Inflammatory macrophage treated with lipopolysaccharide for 4 hours (primary cell): Measurements from ENCODE around the gene ILDR2.

Experiments used
- DNase-seq: peaks from one replicate; pipeline ENCODE4 v3.0.0-alpha.2; 2020

Gene ILDR2

DNA sequence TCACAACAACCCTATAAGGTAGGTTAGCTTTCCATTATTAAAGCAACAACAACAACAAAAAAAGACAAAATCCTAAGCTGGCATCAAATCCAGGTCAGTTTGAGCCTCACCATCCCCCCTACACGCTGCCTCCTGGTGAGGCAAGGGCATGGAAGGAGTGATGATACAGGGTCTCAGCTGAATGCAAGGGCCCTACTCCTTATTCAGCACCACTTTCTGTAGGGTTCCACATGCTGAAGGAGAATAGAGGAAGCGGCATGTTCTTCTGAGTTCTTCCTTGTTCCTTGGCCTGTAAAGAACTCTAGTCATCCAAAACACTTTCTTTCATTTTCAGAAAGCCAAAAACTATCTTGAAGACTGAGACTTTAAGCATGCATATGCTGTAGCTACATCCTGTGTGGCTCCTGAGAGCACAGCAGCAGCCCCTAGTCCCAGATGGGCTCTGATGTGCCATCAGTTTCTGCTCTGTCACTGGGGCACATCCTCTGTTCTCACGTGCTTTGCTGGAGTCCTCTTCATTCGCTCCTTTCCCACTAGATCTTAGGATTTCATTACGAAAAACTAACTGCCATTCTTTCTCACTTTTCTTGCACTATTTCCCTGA lies 6.2 kb downstream of the ILDR2 start:
- DNase-seq = peak; percentile 7

DNA sequence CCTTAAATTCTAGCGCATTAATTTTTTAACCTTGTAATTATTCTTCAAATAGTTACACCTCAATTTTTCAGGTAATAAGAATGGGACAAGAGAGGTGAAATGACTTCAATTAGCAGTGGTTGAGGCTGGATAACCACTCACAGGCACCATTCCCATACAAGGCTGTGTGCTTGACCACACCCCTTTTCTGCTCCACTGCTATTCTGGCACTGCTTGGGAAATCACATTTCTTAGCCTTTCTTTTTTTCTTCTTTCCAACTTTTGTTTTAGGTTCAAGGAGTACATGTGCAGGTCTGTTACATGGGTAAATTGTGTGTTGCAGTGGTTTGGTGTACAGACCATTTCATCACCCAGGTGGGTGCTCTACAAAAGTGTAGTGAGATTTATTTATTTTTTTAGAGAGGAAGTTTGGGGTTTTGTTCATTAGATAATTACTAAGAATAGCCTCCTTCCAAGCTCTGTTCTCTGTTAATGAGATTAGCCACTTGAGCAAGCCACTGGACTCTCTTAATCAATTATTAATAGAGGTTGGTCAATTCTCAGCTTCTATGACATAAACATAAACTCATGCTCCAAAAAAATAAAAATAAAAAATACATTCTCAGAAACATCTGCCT lies 14.4 kb downstream of the ILDR2 start:
- no peak for DNase-seq

DNA sequence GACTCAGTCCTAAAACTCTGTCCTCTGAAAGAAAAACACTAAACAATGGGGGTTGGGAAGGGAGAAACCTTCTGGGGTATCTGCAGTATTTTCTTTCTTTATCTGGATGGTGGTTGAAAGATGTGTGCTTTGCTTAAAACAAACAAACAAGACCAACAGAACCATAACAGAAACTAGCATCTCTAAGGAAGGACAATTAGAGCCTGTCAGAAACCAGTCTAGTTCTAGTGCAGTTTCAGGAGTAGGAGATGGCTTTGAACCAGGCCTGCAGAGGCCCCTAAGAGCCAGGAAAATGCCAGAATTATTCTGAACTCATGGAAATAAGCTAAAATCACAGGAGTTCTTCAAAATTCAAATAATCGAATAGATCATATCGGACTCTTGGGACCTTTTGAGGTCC lies 18.5 kb downstream of the ILDR2 start:
- no peak for DNase-seq

DNA sequence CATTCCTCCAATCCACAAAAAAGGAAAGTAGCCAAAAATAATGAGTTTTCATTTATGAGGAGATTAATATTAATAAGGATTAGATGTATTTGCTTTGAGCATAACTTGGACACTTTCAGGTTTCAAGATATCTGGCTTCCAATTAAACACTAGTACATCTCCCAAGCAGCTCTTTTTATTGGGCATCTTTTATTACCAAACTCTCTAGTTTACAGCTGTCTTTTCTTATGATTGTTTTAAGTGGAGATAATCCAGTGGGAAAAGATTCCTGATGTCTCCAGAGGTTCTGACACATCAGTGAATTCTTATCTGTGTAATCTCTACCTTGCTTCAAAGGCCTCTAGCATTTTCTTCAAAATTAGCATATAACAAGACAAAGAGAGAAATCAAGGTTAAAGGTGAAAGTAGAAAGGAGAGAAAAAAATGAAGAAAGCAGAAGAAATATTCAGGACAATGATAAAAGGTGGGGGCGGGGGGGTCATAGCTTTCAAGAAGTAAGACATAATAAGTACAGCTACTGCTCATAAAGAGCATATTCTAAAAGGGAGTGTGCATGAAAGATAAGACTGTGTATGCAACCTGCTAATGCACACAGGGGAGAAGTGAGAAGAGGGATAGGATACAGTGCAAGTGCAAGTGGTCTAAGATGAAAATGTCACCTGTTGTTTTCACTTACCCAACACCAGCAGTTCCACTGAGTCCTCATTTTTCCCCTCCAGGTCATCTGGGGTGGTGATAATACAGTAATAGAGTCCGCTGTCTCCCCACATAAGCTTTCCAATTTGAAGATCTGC lies 19.1 kb downstream of the ILDR2 start:
- DNase-seq = no peak

DNA sequence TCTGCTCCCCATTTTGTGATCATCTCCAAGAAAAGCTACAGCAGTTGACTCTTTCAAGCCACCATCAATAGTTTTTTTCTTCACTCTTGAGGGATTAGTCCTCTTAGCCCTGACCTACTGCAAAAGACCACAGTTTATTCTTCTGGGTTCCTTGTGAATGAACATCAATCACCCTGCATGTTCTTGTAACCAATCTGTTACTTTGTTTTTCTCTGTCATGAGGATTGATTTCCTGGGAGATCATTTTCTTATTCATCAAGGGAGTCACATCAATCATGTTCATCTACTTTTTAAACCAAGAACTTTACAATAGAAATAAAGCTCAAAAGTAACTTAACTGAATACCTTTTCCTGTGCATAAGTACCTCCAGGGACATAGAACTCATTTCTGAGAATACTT lies 21.8 kb downstream of the ILDR2 start:
- DNase-seq = no peak

DNA sequence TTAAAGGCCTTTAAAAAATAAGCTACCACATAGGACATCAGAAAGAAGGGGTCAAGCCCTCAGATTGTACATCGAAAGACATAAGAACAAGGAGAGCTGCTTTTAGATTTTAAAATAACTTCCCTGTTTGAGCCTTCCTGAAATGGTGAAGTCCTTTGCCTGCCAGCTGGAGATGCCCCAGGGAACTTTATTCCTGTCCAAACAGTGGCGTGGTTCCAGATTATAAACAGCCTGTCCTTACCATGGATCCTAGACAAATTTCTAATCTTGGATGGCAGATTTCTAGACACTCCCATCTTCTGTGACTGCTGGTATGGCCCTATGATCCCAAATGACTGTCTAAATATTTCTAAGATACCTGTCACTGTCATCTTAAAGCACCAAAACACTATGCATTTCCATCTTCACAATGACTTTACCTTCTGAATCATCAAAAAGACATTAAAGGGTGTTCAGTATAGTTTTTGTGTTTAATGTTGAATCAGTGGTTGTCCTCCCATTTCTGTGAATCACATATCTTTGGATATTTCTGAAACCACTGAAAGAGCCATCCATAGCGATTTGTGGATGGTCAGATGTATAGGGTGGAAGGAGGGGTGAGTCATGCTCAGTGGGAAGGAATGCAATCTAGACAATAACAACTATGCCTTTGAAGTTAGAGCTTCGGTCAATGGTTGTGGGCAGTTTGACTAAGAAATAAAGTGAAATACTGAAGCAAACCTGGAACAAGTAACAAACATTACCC lies 23.2 kb downstream of the ILDR2 start:
- no peak for DNase-seq

DNA sequence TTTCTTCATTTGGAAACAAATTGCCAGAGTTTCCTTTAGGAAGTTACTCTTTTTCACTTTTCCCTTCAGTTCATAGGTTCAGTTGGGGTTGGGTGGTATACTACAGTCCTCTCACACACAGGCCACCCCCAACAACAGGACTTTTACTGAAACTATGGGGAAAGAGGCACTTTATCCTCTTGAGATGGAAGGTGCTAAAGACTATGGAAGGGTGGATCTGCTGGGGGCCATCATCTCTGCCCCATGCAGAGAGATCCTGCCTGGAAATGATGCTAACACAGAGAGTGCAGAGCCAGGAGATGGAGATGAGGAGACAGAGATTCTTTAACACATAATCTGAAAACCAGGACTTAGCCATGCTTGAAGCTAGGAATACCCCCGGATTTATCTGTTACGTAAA lies 24.3 kb downstream of the ILDR2 start:
- DNase-seq = no peak

DNA sequence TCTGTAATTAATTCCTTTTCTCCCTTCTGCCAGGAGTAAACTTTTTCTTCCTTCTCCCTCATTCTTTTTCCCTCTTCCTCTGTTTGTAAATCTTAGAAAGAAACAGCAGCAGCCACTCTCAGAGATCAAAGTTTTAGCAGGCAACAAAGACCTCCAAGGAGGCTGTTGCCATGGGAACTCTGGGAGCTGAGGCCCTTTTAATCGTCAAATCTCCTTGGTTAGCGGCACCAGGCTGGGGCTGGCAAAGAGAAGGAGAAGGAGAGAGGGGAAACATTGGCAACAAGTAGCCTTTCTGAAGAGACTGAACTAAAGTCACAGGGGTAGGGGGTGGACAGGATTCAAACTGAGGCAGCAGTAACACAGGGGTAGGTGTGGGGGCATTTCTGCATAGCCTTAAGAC lies 25.2 kb downstream of the ILDR2 start:
- no peak for DNase-seq

DNA sequence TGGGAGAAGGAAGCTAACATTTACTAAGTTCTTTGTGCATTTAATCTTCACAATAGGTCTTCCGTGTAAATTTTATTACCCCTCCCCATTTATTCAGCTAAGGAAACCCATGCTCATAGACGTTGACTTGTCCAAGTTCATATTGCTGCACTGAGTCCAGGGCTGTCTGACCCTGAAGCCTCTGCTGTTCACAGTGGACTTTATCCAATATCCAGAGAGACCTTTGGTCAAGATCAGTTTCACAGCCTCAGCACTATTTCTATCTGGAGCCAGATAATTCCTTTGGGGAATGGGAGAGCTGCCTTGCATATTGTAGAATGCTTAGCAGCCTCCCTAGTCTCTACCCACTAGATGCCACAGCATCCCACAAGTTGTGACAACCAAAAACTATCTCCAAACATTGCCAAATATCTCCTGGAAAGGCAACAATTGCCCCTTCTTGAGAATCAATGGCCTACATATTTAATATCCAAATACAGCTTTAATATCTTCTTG lies 26.4 kb downstream of the ILDR2 start:
- DNase-seq = no peak

DNA sequence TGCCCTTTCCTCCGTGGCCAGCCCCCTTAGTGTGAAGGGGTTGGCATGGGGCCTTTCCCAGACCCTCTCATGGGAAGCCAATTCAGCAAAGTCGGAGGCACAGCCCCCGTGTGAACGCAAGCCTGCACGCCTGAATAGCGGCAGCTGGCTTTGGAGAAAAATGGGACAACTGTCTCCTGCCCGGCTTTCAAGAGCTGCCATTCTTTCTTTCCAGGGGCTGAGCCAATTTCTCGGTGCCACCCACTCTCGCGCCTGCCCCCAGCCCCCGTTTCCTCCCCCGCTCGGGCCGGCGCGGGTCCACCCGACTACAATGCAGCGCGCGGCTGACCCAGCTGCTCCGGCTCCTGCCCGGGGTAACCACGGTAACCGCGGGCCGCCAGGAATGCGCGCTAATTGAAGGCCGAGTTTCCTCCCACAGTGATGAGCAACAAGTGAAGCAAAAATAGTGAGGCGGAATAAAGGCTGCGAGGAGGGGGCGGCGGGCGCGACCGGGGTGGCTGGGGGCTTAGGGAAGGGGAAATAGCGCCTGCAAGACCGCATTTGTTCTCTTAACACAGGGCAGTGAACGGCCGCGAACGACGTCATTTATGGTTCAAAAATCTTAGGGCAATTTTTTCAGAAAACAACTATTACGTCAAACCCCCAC lies 27.8 kb downstream of the ILDR2 start:
- DNase-seq = no peak

DNA sequence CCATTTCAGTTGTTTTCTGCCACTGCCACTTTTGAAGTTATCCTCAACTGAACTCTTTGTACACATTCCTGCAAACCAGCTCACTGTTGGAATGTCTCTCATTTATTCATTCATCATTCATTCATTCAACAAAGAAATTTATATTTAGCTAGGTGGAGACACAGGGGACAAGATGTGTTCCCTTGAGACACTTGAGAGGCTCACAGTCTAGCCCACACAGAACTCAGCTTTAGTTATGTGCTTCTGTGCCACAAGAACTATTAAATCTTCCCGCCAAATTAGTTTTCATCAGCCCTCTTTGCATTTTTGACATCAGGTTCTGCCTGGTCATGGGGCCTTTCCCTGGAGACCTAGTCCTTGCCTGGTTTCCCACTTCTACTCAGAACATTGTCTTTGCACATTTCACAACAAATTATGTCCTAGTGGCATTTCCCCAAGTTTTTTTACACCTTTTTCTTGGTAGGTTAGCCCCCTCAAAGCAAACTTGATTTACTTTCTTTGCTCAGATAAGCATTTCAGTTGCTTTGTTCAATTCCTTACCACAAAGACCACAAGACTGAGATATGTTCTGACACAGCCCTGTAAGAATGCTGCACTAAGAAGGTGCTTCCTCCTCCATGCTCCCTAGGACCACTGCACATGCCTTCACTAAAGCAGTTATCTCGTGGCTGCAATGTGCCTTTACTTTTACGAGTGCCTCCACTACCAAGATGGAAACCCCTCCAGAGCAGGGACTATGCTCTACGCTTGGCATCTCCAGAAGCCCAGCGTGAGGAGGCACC lies 31.0 kb downstream of the ILDR2 start:
- no peak for DNase-seq

DNA sequence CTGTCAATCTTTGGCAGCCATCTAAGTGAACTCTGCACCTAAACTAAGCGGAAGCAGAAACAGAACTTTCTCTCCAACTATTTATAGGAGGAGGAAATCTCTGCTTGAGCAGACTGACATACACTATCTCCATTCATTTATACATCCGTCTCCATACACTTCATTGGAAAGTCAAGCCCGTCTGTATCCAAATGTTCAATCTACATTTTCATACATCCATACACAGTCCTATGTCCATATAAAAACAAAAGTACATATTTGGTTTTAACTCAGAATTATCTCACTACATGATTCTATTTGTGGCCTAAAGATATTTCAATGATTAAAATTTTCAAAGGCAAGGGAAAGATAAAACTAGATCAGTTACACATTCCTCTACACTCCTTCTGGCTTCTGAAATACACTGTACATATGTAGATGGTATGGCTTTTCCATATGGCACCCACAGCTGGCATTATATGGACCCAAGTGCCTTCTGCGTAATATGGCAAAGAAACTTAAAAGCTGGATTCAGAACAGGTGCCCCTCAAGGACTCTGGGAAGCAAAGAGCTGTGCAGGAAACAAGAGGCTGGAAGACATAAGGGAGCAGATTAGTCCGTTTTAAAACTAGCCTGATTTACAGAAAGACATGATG lies 35.5 kb downstream of the ILDR2 start:
- no peak for DNase-seq

DNA sequence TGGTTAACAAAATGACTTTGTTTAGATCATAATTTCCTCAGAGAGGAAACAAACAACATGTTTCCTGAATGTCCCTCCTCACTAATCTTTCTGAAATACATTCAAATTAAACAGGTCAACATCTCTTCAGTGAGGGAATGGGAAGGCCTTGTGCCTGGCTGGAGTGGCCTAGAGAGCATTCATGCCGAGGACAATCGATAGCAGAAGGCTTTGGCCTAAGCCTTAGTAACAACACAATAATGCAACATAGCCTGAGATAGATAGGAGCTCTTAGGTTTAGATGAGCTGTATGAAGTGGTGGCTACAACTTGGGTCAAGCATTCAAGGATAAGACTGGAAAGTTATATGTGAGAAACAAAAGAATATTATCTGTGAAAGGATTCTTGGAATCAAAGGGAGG lies 37.4 kb downstream of the ILDR2 start:
- no peak for DNase-seq

DNA sequence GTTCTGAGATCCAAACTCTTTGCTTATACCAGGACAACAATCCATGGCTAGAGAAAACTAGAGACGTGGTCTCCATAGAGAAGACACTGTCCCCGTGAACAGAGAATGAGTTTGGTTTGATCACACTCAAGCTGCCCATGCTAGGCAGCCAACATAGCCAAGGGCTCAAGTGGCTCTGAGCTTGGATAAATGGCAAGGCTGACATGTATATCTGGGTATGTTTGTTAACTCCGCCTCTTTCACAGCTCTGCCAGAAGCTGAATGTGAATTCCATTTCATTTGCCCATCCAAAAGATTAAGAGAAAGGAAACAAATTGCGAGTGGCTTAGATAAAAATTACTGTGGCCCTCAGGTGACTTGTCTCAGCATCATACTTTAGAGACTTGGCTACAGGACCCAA lies 38.0 kb downstream of the ILDR2 start:
- no peak for DNase-seq

DNA sequence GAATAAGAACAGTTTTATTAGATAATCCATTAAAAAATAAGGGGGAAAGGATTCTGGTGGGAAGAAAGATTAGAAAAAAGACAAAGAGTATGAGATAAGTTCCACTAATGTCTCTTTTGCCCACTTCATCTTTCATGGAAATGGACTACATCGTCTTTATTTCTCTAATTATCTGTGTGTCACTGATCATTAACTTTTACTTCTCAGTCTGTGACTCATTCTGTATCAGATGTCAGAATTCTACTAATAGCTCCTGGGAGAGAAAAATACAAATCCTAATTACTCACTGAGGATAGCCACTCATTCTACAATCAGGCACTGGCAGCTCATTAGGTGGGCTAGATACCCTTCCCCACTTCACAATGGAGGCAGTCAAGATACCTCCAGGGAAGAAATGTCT lies 41.7 kb downstream of the ILDR2 start:
- no peak for DNase-seq

DNA sequence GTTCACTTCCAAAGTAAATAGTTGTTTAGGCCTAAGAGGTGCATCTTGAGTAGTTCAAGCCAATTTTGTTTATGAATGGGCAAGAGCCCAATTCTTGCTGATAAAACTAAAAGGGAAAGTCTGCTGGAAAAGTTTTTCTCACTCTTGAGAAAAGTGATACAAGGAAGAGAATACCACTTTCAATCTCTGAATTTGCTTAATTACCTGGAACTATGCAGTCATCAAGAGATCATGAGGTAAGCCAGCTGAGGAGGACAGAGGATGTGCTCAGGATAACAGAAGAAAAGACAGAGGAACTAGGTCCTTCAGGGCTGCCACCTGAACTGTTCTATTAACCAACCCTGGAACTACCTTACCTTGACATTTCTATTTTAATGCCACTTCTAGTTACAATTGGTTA lies 42.2 kb downstream of the ILDR2 start:
- no peak for DNase-seq

DNA sequence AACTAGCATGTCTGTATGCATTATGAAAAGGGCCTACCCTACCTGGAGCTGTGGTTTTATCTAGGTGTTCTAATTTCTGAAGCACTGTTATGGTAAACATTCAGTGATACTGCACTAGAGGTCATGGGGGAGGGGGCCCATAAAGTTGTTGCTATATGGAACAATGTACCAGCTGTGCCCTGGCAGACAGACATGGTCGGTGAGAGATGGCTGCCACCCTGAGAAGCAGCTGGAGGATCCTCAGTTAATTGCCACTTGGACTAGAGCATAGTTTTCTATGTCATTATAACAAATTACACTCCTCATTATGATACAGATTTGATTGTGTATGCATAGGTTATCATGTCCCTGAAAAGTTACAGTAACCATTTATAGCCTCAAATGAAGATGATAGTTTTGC lies 45.4 kb downstream of the ILDR2 start:
- DNase-seq = no peak

DNA sequence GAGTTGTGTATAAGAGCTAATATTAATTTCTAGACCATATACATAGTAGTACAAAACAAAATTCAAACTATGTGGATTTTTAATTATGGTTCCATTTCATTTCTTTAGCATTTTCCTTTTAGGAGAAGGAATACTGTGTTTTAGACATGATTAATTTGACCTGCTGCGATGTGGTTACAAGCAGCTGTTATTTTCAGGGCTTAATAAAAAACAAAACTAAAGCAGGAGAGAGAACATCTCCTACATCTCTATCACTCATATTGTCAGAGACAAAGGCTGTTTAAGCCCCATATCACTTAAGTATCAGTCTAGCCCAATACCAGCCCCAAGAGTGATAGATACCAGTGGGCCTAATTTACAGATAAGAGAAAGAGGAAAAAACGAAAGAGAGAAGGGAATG lies 47.6 kb downstream of the ILDR2 start:
- no peak for DNase-seq

DNA sequence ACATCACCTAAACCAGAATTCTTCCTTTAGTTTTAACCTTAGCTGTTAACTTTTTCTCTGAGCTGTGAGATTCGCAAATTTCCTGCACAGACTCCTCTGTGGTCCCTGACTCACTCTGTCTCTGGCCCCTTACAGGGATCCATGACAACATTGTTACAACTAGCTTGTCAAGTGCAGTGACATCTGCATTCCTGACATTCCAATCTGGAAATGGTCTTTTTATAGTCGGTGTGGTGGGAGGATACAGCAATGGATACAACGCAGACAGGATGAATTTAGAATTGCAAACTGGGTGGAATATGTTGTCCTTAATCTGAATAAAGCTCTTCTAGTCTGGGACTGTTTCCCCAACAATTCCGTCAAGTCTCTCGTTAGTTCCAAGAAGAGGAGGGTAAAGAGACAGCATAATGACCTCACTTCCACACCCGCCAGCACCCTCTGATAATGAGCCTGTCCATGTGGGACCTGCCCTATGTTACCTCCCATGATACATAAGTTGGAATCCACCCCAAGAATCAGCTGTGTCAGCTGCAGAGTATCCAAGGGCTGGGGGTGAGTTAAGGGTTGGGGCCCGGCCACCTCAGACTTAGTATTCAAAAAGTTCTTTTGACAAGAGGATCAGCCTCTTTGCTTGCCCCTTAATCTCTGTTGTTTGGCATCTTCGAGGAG lies 49.4 kb downstream of the ILDR2 start:
- DNase-seq = no peak

DNA sequence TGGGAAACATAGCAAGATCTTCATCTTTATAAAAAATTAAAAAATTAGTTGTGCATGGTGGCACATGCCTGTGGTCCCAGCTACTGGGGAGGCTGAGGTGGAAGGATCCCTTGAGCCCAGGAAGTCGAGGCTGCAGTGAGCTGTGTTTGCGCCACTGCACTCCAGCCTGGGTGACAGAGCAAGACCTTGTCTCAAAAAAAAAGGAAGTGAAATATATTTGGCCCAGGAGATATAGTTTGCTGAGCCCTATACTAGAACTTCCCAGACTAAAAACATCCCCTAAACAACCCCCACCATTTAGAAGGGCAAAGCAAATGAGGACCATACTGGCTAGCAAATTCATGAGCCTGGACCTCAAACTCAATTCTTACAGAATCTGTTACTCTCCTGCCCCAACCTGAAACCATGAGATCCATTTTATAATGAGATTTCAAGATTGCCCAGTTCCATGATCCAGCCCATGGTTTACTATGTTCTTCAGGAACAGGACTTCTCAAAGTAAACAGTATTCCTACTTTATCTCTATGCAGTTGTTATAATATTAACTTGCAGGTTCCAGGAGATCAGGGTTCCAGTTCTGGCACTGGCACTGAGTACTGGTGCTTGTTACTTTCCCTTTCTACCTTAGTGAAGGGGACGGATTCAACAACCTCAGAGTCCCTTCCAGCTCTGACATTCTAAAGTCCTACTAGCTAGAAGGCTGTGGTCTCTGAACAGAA lies 50.4 kb downstream of the ILDR2 start:
- DNase-seq = peak; percentile 22
